Measurements from ENCODE around the gene SLC44A1.
A peak's percentile ranks its signal among the peaks of the same experiment; 100 is the strongest.

SLC44A1 gene

GRCh38 chr9:105441616-105442160, 197.2 kb downstream of the SLC44A1 start:
- no peak for DNase-seq

DNA sequence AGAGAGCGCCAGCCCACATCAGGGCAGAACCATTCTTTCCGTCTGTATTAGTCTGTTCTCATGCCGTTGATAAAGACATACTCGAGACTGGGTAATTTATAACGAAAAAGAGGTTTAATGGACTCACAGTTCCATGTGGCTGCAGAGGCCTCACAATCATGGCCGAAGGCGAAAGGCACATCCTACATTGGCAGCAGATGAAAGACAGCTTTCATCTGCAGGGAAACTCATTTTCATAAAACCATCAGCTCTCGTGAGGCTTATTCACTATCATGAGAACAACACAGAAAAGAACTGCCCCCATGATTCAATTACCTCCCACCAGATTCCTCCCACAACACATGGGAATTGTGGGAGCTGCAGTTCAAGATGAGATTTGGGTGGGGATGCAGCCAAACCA, 198.7 kb downstream of the SLC44A1 start:
- no peak for DNase-seq

DNA sequence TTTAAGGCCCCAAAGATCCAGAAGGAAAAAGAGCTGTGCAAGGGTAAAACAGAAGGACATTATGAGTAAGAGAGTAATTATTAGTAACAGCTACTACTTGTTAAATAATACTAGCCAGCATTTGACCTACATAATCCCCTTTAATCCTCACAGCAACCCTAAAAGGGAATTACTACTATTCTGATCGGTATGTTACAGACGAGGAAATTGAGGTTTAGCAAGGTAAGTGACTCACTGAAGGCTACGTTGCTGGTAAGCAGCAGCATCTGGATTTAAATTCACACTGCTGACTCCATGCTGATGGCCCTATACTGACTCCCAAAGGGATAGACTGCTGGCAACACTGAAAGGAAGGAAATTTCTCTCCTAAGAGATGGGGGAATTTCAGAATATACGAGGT, 199.7 kb downstream of the SLC44A1 start:
- peak; percentile 31 for DNase-seq

GRCh38 chr9:105445203-105445881, 200.9 kb downstream of the SLC44A1 start:
- DNase-seq, result no peak

GRCh38 chr9:105447386-105447813, 202.9 kb downstream of the SLC44A1 start:
- no peak for DNase-seq

- peak; percentile 94 for DNase-seq
Measured at GRCh38 chr9:105447814-105448812, 203.7 kb downstream of the SLC44A1 start, which contains the start of gene FSD1L. Gene FSD1L (plus strand): TSS chr9:105448034. CDS start chr9:105448221, 187 bp downstream.

DNA sequence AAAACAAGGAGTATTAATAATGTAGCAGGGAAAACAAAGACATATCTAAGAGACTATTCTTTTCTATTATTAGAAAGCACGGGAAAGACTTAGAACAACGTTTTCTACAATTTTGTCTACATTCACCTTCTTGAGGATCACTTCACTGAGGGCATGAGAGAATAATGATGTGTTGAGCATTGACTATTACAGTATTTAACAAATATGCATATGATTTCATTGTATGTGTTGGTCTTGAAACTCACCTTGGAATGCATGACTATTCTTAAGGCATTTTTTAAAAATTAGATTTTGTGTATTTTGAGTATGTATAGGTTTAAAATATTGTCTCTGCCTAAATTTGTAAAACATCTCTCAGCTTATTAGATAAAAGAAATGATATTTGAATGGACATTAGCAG, 204.6 kb downstream of the SLC44A1 start:
- DNase-seq, result peak; percentile 32

GRCh38 chr9:105452185-105452584, 207.7 kb downstream of the SLC44A1 start:
- no peak for DNase-seq

- no peak for DNase-seq
Measured at GRCh38 chr9:105455836-105456475, 211.5 kb downstream of the SLC44A1 start.

- no peak for DNase-seq
Measured at GRCh38 chr9:105457560-105458294, 213.3 kb downstream of the SLC44A1 start.

- DNase-seq, result no peak
Measured at GRCh38 chr9:105458404-105458803, 214.0 kb downstream of the SLC44A1 start.

DNA sequence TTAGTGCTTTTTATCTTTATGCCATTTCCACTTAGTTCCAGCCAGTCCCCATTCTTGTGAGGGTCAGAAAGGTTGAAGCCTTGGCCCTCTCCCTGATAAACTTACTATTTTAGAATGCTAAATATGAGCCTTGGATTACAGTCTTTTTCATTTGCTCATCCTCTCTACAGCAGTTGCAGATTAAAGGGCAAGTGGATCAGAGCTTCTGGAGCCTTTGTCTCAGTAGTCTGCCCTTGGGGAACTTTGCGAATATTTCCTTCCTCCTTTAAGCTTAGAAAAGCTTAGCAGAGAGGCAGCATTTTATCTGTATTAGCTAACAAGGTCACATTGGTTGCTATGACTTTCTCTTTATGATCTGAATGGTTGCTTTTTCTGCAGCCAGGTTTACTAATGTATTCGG, 214.9 kb downstream of the SLC44A1 start:
- no peak for DNase-seq

DNA sequence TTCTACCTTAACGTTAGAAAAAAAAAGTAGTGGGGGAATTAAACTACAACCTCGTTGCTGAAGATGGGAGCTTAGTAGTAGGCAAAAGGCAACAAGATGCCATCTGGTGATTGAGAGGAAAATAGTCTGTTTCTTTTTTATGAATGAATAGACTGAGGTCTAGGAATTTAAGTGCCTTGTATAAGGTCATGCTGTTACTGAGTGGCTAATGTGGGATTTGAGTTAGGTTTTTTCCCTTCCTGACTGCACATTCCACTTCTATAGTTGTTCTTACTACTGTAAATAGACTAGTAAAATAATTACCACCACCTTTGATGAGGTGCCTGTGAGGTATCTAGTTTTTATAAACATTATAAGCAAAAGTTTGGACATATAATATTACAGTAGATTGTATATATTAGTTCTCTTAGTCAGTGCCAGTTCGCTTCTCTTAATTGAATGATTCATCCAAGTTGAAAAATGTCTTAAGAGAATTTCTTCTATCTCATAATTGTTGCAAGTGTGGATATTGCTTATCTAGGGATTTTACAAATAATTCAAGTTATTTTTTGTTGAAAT, 222.5 kb downstream of the SLC44A1 start:
- DNase-seq, result peak; percentile 22

- no peak for DNase-seq
Measured at GRCh38 chr9:105468875-105469274, 224.4 kb downstream of the SLC44A1 start.

DNA sequence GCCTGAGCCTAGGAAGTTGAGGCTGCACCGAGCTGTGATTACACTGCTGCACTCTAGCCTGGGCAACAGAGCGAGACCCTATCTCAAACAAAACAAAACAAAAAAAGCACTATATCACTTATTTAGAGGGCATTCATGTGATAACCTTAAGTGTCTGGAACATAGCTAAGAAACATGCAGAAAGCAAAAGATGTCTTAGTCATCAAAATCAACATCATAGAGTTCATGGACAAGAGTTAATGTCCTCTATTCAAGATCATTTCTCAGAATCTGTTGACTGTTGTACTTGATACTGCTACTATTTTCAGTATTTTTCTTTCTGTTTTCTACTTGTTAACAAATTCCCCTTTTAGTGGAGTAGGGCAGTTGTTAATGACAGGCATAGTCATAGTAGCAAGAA, 228.8 kb downstream of the SLC44A1 start:
- DNase-seq, result no peak

DNA sequence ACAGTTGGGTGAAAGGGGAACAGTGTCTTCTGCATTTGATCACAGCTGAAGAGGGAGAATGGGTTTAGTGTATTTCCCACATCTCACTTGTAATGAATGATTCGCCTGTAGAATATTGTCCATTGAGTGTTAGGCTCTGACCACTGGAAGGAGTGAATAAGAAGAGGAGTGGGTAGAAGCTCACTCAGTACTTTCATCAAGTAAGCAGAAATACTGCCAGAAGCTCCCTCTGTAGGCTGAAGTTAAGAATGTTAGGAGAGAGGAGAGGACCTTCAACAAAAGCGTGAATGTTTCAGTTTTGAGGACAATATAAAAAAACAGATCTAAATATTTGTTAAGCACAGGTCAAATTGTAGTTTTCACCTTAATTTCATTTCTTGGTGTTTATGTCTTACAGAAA, 230.9 kb downstream of the SLC44A1 start:
- DNase-seq, result peak; percentile 49

DNA sequence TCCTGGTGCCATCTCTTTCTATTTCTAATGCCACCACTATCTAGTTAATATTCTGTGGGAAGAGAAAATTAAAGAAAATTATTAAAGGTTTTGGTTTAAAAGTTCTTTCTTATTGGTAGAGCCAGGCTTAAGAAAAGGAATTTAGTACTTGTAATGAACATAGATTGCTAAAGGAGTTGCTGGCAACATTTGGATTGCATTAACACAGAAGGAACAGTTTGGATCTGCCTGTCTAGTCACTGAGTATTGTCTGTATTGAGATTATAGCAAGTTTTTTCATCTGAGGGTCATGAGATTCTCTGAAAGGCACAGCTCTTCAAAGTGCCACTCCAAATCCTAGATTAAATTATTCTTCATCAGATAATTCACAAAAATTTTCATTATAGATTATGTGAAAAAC, 235.4 kb downstream of the SLC44A1 start:
- DNase-seq, result no peak

GRCh38 chr9:105483618-105484017, 239.2 kb downstream of the SLC44A1 start:
- no peak for DNase-seq

- no peak for DNase-seq
Measured at GRCh38 chr9:105484226-105484625, 239.8 kb downstream of the SLC44A1 start.

- no peak for DNase-seq
Measured at GRCh38 chr9:105485131-105485530, 240.7 kb downstream of the SLC44A1 start.

Data from EL (cell line).